A549 (cell line): ENCODE measurements around the gene IGF2BP3. TPM values are rescaled to one million over a fixed set of nuclear protein-coding genes. Genes with fewer than 3 reads are reported as not detected.
"Not testable (repeated sequence)": the region's sequence is repeated elsewhere in the genome, so short reads cannot be mapped to it uniquely, and the experiment has no call there.

ENCODE experiments used
- ATAC-seq, 2 experiments: fragments of 200-7000 bp in 1 of 2; fragments of >200 bp in 1 of 2; cut with Nextera tagmentation in 1 of 2; cut with Tn5 transposase in 1 of 2; 3 replicates each; pipeline versions ENCODE4 v1.8.0 to v1.9.1; 2018 to 2020; ENCODE audit warnings: mild to moderate bottlenecking in 1 of 2, moderate library complexity in 1 of 2
- CTCF ChIA-PET: fragments of 300-600 bp; sonication (Branson Sonifier 250); formaldehyde crosslinking; extraction: SDS; loops from one replicate; lab custom pipeline; 2021; ENCODE audit warnings: antibody characterized with exemption, inconsistent platforms; lab: Yijun Ruan, JAX
- POLR2A ChIA-PET: fragments of 350-600 bp; formaldehyde crosslinking; extraction: SDS; loops from one replicate; lab custom pipeline; 2021; ENCODE audit warnings: antibody characterized with exemption, inconsistent platforms; lab: Yijun Ruan, JAX
- DNase-seq, 2 experiments: peaks; one replicate each; pipeline versions ENCODE4 v3.0.0 to v3.0.0-alpha.2; 2011 to 2016; ENCODE audit warnings: low read depth in 1 of 2, low spot score in 1 of 2
- FAIRE-seq: peaks from 2 replicates; lab custom pipeline; 2011; peaks lifted over from hg19 to GRCh38; lab: Jason Lieb, UNC
- H3K27ac ChIP-seq, 2 experiments: fragments of >200 bp; sonication (Bioruptor Twin); formaldehyde crosslinking; 3 replicates each; pipeline ENCODE4 v1.5.1; 2016 to 2017
- H3K4me1 ChIP-seq: fragments of >200 bp; sonication (Bioruptor Twin); formaldehyde crosslinking; 3 replicates; pipeline ENCODE4 v1.6.1; 2016
- H3K4me2 ChIP-seq: fragments of >200 bp; sonication (Bioruptor Twin); formaldehyde crosslinking; 3 replicates; pipeline ENCODE4 v1.6.1; 2016
- H3K4me3 ChIP-seq: fragments of >200 bp; sonication (Bioruptor Twin); formaldehyde crosslinking; 3 replicates; pipeline ENCODE4 v1.5.1; 2016
- H3K9me3 ChIP-seq: fragments of >200 bp; sonication (Bioruptor Twin); formaldehyde crosslinking; 3 replicates; pipeline ENCODE4 v1.6.1; 2016
- CBX8 ChIP-seq: fragments of 200-600 bp; sonication (generic); IDR thresholded peaks from 2 replicates; pipeline ENCODE4 v1.6.1; 2016
- EHF ChIP-seq: fragments of 250-450 bp; sonication (Bioruptor Pico); IDR thresholded peaks from 2 replicates; pipeline ENCODE4 v1.5.0; 2020; ENCODE audit warnings: mild to moderate bottlenecking
- ESRRA ChIP-seq: fragments of 150-350 bp; IDR thresholded peaks from 2 replicates; pipeline ENCODE4 v1.6.1; 2014; ENCODE audit warnings: mild to moderate bottlenecking, low read length, borderline replicate concordance
- HOXA7 ChIP-seq: fragments of 250-450 bp; sonication (Bioruptor Pico); IDR thresholded peaks from 2 replicates; pipeline ENCODE4 v1.5.0; 2020; ENCODE audit warnings: mild to moderate bottlenecking, moderate library complexity
- JUN ChIP-seq, 2 experiments: fragments of >200 bp; sonication (Bioruptor Twin); formaldehyde crosslinking; IDR thresholded peaks; 2 replicates in 1 of 2; 3 replicates in 1 of 2; pipeline ENCODE4 v1.6.1; 2016 to 2017
- POLR2A ChIP-seq: IDR thresholded peaks from 2 replicates; pipeline ENCODE4 v1.6.1; 2012; ENCODE audit warnings: mild to moderate bottlenecking, low read length
- RAD21 ChIP-seq, 2 experiments: fragments of >200 bp in 1 of 2; sonication (Bioruptor Twin) in 1 of 2; formaldehyde crosslinking in 1 of 2; IDR thresholded peaks in 1 of 2; conservative IDR thresholded peaks in 1 of 2; 2 replicates in 1 of 2; 3 replicates in 1 of 2; pipeline ENCODE4 v1.6.1; 2012 to 2018; ENCODE audit warnings: inconsistent platforms in 1 of 2
- RARB ChIP-seq: fragments of 250-450 bp; sonication (Bioruptor Pico); IDR thresholded peaks from 2 replicates; pipeline ENCODE4 v1.8.0; 2021; ENCODE audit warnings: mild to moderate bottlenecking, moderate library complexity
- RFX5 ChIP-seq: fragments of 450-650 bp; IDR thresholded peaks from 2 replicates; pipeline ENCODE4 v1.7.1; 2014; ENCODE audit warnings: antibody characterized with exemption, mild to moderate bottlenecking, moderate library complexity
- RNF2 ChIP-seq: fragments of 200-600 bp; sonication (generic); IDR thresholded peaks from 2 replicates; pipeline ENCODE4 v1.6.1; 2016; ENCODE audit warnings: low read depth, mild to moderate bottlenecking, antibody characterized with exemption, moderate library complexity, borderline replicate concordance
- SMC3 ChIP-seq: fragments of >200 bp; sonication (Bioruptor Twin); formaldehyde crosslinking; IDR thresholded peaks from 3 replicates; pipeline ENCODE4 v1.6.1; 2018; ENCODE audit warnings: inconsistent platforms
- SREBF2 ChIP-seq: fragments of 450-650 bp; IDR thresholded peaks from 2 replicates; pipeline ENCODE4 v1.6.1; 2014; ENCODE audit warnings: mild to moderate bottlenecking, moderate library complexity
- TFCP2L1 ChIP-seq: fragments of 250-450 bp; sonication (Bioruptor Pico); IDR thresholded peaks from 2 replicates; pipeline ENCODE4 v1.5.0; 2021; ENCODE audit warnings: mild to moderate bottlenecking
- WGBS: methylation state at CpG from one replicate; pipeline ENCODE4 v1.1.6; 2017; ENCODE audit errors: missing lambda C conversion rate; 5-methylcytosine and 5-hydroxymethylcytosine counted together
- polyA plus RNA-seq, 4 experiments: library from polyadenylated mRNA; depleted of rRNA in 3 of 4; stranded (reverse); fragments of >200 nt; fragmentation: RNase III in 1 of 4; extraction: RNeasy Plus Mini Kit Qiagen cat#74134 plus additional on column Dnase treatment in 1 of 4; gene quantifications; 2 replicates in 3 of 4; 3 replicates in 1 of 4; pipeline ENCODE4 v1.2.3, GENCODE V29; 2011 to 2017
- TF ChIP-seq, protein P1 (sequence below): fragments of >200 bp; sonication (Bioruptor Twin); formaldehyde crosslinking; IDR thresholded peaks from 2 replicates; pipeline ENCODE4 v1.6.1; 2016
- TF ChIP-seq, protein P2 (sequence below): fragments of 250-450 bp; sonication (Bioruptor Pico); IDR thresholded peaks from 2 replicates; pipeline ENCODE4 v1.5.0; 2020; ENCODE audit warnings: low read depth, mild to moderate bottlenecking, moderate library complexity
- TF ChIP-seq, protein P3 (sequence below): fragments of 450-650 bp; IDR thresholded peaks from 2 replicates; pipeline ENCODE4 v1.6.1; 2014; ENCODE audit warnings: antibody characterized with exemption
- TF ChIP-seq, protein P4 (sequence below): IDR thresholded peaks from 2 replicates; pipeline ENCODE4 v1.6.1; 2012

The IGF2BP3 gene
- polyA plus RNA-seq, 2 of the 4 experiments (the other 2 are of a cell fraction), result 26.7 to 62.0 TPM

DNA sequence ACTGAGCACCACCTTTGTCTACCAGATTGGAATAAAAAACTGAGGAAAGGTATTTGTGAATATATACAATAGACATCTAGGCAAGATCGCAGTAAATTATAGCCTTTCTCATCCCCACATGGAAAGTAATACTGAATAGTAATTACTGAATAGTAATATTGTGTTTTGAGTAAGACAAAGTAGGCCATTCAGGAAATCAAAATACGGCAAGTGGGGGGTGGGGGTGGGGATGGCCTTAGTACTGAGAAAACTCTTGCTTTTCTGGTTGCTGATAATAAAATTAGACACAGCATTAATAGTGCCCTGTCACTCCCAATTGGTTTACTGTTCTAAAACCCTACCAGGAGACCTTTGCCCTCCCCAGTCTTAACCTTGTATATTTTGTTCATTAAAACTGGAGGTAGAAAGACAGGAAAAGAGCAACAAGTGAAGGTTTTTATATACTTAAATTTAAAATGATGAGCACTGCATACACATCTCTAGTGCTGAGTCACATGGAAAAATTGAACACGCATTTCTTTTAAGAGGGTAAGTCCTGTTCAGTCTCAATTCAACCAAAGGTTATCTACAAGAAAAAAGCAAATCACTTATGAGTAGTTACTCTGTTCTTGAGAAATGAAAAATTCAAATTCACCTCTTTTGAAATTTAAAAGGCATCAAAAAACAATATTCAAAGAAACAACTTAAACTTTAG, 65.6 kb downstream of the IGF2BP3 start:
- ATAC-seq (no peak), DNase-seq (no peak), FAIRE-seq (no peak)
- no peak overlapping the region for H3K4me3 ChIP-seq
- no peak overlapping the region for H3K27ac ChIP-seq
- no peak overlapping the region for H3K4me2 ChIP-seq
- no peaks in the 10 kb centered on the region; the same call in 2 of the 3 replicates for H3K4me1 ChIP-seq
- 93% methylated on average over 3 of the region's 3 CpGs for whole genome bisulfite sequencing
- TF ChIP-seq SMC3 (no peak), HOXA7 (CRISPR knock-in tag) (no peak), JUN (IDR thresholded peaks at IDR 0.05) (no peak), RNF2 (no peak), POLR2A (no peak), SREBF2 (no peak), TFCP2L1 (CRISPR knock-in tag) (no peak), ESRRA (no peak), EHF (CRISPR knock-in tag) (no peak)
- TF ChIP-seq, protein P1, sequence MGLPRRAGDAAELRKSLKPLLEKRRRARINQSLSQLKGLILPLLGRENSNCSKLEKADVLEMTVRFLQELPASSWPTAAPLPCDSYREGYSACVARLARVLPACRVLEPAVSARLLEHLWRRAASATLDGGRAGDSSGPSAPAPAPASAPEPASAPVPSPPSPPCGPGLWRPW, result no peak
- TF ChIP-seq, protein P2, sequence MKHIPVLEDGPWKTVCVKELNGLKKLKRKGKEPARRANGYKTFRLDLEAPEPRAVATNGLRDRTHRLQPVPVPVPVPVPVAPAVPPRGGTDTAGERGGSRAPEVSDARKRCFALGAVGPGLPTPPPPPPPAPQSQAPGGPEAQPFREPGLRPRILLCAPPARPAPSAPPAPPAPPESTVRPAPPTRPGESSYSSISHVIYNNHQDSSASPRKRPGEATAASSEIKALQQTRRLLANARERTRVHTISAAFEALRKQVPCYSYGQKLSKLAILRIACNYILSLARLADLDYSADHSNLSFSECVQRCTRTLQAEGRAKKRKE (CRISPR knock-in tag), result no peak
- TF ChIP-seq, protein P3, sequence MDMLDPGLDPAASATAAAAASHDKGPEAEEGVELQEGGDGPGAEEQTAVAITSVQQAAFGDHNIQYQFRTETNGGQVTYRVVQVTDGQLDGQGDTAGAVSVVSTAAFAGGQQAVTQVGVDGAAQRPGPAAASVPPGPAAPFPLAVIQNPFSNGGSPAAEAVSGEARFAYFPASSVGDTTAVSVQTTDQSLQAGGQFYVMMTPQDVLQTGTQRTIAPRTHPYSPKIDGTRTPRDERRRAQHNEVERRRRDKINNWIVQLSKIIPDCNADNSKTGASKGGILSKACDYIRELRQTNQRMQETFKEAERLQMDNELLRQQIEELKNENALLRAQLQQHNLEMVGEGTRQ, result no peak
- TF ChIP-seq, protein P4, sequence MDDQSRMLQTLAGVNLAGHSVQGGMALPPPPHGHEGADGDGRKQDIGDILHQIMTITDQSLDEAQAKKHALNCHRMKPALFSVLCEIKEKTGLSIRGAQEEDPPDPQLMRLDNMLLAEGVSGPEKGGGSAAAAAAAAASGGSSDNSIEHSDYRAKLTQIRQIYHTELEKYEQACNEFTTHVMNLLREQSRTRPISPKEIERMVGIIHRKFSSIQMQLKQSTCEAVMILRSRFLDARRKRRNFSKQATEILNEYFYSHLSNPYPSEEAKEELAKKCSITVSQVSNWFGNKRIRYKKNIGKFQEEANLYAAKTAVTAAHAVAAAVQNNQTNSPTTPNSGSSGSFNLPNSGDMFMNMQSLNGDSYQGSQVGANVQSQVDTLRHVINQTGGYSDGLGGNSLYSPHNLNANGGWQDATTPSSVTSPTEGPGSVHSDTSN, result no peak
- TF ChIP-seq, all 56 proteins: peak for 0
- ChIA-PET CTCF (interaction anchor here (0.7 to 1.2 kb wide), 2 partner anchors 11 to 135 kb away, joined by 3 read pairs; no protein-coding TSS in a partner anchor), POLR2A (no interaction called here)
- peaks cover 4% of the 10 kb centered on the region; the same call in 1 of the 3 replicates for H3K9me3 ChIP-seq

DNA sequence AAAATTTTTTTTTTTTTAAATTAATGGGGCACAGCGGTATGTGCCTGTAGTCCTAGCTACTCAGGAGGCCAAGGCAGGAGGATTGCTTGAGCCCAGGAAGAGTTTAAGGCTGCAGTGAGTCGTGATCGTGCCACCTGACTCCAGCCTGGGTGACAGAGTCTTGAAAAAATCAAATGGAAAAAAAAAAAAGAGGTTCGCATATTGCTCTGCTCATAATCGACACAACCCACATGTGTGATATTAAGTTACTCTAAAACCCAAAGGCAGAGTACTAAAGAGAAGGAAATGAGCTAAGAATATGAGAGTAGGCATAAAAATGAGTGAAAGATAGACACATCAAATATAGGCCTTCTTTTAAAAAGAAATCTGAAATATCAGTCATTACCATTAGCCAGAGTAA, 66.3 kb downstream of the IGF2BP3 start:
- CTCF ChIA-PET, result interaction anchor here (0.7 to 1.2 kb wide), 3 partner anchors 10 to 136 kb away, joined by 3 to 4 read pairs (median 3); no protein-coding TSS in a partner anchor
- Histone ChIP-seq H3K27ac (no peak overlapping the region), H3K4me2 (no peak overlapping the region), H3K9me3 (peaks cover 4% of the 10 kb centered on the region; the same call in 1 of the 3 replicates), H3K4me3 (no peak overlapping the region), H3K4me1 (no peaks in the 10 kb centered on the region; the same call in 2 of the 3 replicates)
- DNase-seq (no peak), FAIRE-seq (no peak), ATAC-seq (no peak)
- POLR2A ChIA-PET, result no interaction called here
- 96% methylated on average over 5 of the region's 5 CpGs for WGBS
- TF ChIP-seq RFX5 (no peak), RARB (CRISPR knock-in tag) (no peak), JUN (IDR thresholded peaks at IDR 0.05) (no peak), RAD21 (conservative IDR thresholded peaks at IDR 0.05 in 1 of 2, IDR thresholded peaks at IDR 0.05 in 1 of 2) (no peak), CBX8 (no peak)

DNA sequence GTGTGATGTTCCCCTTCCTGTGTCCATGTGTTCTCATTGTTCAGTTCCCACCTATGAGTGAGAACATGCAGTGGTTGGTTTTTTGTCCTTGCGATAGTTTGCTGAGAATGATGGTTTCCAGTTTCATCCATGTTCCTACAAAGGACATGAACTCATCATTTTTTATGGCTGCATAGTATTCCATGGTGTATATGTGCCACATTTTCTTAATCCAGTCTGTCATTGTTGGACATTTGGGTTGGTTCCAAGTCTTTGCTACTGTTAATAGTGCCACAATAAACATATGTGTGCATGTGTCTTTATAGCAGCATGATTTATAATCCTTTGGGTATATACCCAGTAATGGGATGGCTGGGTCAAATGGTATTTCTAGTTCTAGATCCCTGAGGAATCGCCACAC, 72.2 kb downstream of the IGF2BP3 start:
- ATAC-seq, H3K4me3 ChIP-seq, CTCF ChIA-PET, FAIRE-seq, H3K4me2 ChIP-seq, H3K9me3 ChIP-seq, DNase-seq, POLR2A ChIA-PET, H3K27ac ChIP-seq: not testable (repeated sequence)
- WGBS, result 84% methylated on average over 2 of the region's 2 CpGs
- peaks cover 25% of the 10 kb centered on the region for H3K4me1 ChIP-seq
